HG03460 (cell line): ENCODE data around the gene MBOAT2.
A peak's percentile ranks its signal among the peaks of the same experiment; 100 is the strongest.
"Not testable (repeated sequence)": the region's sequence is repeated elsewhere in the genome, so short reads cannot be mapped to it uniquely, and the experiment has no call there.

Experiments used
- ATAC-seq: cut with Tn5 transposase; IDR thresholded peaks from one replicate; pipeline ENCODE4 v1.9.1; 2021; ENCODE audit not compliant: unreplicated experiment

MBOAT2 gene, protein sequence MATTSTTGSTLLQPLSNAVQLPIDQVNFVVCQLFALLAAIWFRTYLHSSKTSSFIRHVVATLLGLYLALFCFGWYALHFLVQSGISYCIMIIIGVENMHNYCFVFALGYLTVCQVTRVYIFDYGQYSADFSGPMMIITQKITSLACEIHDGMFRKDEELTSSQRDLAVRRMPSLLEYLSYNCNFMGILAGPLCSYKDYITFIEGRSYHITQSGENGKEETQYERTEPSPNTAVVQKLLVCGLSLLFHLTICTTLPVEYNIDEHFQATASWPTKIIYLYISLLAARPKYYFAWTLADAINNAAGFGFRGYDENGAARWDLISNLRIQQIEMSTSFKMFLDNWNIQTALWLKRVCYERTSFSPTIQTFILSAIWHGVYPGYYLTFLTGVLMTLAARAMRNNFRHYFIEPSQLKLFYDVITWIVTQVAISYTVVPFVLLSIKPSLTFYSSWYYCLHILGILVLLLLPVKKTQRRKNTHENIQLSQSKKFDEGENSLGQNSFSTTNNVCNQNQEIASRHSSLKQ

DNA sequence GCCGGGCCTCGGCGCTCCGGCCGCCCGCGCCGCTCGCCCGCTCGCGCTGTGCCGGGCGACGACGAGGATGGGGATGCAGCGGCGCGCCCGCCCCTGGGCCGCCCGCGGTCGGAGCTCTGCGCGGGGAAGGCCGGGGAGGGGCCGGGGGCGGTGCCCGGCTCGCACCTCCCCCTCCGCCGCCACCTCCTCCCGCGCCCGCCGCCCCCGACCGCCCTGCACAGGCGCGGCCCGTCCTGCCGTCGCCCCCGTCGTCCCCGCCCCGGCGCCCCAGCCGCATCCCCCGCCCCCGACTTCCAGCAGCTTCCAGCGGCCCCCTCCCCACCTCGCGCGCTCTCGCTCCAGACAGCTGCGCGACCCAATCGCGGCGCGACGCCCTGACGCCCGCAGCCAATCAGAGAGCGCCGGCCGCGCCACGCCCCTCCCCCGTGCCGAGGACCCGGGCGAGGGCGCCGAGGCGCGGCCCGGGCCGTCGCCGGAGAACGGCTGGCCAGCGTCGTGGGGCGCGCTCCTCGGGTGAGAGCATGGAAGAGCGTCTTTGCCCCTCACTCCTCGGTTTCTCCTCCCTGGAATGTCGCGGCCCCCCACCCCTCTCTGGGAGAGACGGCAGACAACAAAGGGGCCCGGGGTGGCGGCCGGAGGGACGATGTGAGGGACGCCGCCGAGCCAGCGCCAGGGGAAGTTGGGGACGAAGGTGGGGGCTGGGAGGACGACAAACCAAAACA, at the start of gene MBOAT2:
Gene MBOAT2 (minus strand): TSS at position 69 of the 722 bp plus-strand sequence. CDS start 70 bp downstream, outside the sequence.
- ATAC-seq: peak; percentile 88

DNA sequence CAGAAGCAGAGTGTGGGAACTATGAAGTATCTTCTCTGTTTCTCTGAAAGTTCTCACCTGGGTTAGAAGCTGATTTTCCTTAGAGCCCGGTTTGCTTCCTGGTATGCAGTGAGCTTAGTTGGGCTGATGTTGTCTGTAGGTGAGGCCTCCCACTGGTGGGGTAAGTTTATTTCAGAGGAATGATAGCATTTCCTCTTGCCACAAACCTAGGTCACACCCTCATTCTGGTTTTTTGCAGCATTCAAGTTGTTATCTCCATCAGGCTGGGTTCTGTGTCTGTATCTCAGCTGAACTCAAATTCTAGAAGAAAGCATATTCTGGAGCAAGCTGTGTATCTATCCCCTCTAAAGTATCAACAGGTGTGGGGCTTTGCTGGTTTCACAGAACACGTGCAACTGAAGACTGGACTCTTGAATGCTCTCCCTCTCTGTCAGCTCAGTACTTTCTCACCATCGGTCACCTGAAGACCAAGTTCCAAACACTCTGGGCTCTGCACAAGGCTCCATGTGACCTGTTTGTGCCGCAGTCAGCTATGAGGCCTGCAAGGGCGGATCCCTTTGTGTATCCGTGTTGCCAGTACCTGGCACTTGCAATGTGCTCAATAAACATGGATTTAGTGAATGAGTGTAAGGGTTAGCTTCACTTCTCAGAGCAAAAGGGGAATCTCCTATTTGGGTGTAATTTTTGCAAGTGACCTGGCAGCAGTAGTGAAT, 49.5 kb upstream of the MBOAT2 start:
- no peak for ATAC-seq

DNA sequence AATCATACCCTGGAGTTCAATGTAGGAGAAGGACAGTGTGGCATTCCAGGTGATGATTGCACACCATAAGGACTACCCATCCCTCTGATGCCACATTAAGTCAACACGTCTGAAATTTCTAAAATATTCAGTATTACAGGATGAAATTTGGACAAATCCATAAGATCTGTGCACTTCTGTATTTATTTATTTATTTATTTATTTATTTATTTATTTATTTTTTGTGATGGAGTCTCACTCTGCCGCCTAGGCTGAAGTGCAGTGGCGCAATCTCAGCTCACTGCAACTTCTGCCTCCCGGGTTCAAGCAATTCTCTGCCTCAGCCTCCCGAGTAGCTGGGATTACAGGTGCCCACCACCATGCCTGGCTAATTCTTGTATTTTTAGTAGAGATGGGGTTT, 48.0 kb upstream of the MBOAT2 start:
- ATAC-seq: not testable (repeated sequence)

DNA sequence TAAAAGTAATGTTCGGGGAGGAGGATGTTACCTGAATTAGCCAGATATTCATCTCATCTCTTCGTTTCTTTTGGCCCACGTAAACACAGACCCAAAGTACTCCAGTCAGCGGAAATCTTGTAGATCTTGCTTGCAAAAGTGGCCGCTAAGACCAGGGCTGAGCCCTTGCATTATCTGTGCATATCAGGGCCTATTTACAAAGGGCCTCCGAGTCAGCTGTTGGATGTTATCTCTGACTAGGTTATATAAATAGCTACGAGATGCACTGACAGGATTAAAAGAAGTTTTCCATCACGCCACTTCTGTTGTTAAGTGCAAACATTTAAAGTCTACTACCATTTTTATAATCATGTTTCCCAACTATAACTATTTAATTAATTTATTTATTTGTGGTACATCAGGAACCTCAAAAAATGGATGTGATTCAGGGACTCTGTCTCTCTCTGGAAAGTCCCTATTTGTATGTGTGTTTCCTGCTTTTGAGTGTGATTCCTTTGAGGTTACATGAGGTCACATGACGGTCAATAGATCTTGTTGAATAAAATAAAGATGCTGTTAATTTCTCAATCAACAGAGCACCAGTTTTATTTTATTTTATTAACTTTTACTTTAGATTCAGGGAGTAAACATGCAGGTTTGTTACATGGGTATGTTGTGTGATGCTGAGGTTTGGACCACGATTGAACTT, 46.8 kb upstream of the MBOAT2 start:
- ATAC-seq: no peak

DNA sequence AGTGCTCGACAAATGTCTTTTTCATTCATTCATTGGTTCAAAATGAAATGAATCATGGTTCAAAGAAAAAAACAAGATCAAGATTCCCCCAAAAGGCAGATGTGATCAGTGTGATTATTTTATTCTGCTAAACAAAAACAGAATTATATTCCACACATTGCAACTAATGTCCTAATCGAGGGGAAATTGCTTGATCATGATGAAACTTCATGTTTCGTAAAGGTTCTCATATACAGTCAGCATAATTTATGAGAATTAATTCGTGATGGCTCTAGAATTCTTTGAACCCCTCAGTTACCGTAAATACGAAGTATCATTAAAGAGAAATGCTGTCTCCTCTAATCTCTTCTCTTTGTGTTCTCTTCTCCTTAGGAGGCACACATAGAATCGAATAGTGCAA, 42.1 kb upstream of the MBOAT2 start:
- ATAC-seq: no peak

DNA sequence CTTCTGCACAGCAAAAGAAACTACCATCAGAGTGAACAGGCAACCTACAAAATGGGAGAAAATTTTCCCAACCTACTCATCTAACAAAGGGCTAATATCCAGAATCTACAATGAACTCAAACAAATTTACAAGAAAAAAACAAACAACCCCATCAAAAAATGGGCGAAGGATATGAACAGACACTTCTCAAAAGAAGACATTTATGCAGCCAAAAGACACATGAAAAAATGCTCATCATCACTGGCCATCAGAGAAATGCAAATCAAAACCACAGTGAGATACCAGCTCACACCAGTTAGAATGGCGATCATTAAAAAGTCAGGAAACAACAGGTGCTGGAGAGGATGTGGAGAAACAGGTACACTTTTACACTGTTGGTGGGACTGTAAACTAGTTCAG, 40.0 kb upstream of the MBOAT2 start:
- not testable (repeated sequence) for ATAC-seq

DNA sequence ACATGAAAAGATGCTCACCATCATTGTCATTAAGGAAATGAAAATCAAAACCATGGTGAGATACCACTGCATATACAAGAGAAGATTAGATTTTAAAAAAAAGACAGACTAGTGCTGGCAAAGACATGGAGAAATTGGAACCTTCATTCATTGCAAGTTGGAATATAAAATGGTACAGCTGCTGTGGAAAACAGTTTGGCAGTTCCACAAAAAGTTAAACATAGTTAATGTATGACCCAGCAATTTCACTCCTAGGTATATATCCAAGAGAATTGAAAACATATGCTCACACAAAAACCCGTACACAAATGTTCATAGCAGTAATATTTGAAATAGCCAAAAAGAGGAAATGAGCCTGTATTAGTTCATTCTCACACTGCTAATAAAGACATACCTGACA, 33.7 kb upstream of the MBOAT2 start:
- ATAC-seq: no peak

DNA sequence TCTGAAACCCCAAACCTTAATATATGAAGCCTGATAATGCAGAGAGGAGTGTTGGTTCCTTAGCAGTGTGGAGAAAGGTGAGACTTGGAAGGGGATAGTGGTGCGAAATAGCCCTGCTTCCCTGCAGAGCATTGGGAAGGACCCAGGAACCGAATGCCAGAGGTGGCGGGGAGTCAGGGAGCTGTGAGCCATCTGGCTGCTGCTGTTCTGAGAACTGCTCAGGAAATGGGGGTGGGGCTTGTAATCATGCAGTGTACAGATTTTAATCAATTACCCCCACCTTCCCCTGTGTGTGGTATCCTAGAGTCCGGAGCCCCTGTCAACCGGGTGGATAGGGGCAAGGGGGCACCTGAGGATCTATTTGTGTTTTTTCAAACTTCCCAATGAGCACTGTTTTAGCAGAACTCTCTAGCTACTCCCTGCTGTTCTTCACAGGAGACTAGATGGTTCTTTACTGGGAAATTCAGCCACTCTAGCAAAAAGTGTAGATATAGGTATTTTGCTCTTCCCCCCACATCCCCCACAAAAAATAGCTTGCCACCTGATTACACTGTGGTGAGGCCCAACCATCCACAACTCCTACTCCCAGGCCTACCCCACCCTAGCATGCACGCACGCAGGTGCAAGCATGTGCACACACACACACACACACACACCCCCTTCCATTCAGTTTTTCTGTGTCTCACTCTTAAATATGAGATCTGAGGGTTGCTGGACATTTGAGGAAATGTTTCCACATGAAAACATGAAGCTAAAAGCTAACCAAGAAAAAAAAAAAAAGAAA, 30.1 kb upstream of the MBOAT2 start:
- no peak for ATAC-seq

DNA sequence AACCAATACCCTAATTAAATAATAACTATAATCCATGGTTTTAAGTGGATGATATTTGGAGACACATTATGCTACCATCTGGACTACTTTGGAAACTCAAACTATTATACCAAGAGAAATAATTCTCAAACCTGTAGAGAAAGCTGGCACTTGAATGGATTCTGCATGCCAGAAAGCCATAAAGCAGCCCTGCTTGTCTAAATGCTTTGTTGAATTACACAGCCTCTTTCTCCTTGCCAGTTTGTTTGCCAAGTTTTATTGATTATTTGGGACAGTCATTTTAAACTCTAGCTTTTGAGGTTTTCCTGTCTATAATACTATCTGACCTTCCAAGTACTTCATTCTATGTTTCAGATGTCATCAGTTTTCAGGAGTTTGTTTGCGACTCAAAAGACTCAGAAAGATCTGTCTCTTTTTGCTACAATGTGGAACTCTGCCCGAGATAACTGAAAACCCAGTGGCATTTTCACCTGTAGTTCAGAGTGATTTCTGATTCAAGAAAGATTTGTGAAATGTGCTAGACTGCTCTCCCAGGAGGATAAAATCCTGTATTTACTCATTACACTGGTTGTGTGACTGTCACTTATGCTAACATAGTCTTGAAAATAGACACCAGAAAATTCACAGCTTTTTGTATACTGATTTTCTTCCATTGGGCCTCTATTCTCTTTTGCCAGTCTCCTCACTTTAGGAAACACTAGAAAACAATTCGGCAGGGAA, 29.2 kb upstream of the MBOAT2 start:
- ATAC-seq: no peak

DNA sequence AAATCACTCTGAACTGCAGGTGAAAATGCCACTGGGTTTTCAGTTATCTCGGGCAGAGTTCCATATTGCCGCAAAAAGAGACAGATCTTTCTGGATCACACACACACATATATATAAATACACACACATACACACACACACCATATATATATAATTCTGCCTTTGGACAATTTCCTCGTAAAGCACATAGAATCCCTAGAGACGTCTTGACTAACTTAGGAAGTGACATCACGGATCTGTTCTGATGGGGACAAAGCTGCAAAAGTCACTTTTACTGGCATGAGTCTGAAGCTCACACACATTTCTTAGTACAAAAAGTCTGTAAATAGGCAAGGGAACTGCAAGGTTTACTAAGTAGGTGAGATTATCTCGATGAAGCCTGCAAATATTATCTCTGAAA, 28.6 kb upstream of the MBOAT2 start:
- no peak for ATAC-seq

DNA sequence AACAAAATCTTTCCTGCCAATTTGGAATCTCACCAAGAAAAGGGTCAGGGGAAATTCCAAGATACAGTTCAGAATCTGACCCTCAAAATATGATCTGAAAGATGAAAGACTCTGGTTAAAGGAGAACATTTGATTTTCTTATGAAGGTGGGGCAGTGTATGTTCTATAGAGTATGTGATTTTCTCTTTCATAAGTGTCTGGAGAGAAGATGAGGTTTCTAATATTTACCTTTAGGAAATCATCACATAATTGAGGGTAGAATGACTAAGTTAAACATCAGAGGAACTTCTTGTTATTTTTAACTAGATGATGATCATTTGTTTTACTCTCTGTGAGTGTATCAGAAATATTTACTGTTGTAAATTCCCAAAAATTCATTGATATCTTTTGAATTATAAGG, 27.8 kb upstream of the MBOAT2 start:
- ATAC-seq: no peak

DNA sequence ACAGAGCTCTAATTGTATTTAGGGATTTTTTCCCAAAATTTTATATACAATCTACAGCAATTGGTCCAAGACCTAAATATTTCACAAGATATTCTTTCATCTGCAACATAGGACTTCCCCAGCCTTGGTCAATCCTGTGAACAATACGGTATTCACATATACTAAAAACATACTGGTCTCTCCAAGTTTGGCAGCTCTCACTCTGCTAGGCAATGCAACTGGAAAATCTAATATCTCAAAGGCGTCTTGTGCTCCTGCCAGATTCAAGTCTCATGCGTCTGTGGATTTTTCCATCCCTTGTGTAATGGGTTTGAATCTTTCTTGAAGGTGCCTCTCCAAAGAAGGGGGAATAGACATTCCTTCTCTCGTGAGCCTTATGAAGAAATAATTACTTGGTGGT, 27.4 kb upstream of the MBOAT2 start:
- ATAC-seq: no peak

DNA sequence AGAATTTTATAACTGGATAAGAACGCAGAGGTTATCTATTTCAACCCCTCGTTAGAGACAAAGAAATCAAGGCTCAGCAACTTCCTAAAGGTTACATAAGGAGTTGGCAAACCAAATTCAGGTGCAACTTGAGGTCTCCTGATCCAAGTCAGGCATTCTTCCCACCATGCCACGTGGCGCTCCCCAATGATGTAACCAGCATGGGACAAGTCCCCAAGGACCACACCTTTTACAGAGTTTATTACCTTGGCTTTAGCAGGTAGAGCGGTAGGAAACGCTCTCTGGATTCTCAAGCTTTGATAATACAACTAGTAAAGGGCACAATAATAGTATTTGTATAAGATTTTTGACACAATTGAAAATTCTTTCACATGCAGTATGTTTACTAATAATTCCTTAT, 26.7 kb upstream of the MBOAT2 start:
- no peak for ATAC-seq

DNA sequence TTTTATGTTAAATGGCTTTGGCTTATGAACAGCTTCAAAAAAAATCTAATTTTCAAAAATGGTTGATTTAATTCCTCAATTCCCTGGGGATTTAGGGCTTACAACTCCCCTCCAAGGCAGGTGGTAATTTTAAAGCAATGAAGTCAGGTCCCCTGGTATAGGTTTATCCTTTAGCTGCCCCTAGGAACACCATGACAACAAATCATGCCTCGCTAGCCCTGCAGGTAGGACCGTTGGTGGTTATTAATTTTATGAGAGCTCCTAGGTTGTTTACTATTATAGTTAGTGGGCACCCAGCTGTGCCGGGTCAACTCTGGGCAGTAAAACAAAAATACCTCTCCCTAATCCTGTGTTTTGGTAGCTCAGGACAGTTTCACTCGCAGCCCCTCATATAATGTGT, 26.2 kb upstream of the MBOAT2 start:
- ATAC-seq: no peak

DNA sequence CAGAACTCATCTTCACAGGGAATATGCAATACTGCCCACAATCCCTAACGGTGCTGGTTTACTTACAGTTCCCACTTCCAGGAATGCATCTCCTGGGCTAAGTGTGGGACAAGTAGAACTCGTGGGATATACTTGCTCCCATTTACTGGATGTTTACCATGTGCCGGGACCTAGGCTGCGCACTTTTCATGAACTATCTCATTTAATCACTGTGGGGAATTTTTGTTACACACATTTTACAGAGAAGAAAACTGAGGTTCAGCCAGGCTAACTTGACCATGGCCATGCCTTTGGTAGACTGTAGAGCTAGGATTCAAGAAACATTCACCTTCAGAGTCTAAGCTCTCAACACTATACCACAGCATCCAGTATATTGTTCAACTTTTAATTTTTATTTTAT, 24.4 kb upstream of the MBOAT2 start:
- ATAC-seq: no peak

DNA sequence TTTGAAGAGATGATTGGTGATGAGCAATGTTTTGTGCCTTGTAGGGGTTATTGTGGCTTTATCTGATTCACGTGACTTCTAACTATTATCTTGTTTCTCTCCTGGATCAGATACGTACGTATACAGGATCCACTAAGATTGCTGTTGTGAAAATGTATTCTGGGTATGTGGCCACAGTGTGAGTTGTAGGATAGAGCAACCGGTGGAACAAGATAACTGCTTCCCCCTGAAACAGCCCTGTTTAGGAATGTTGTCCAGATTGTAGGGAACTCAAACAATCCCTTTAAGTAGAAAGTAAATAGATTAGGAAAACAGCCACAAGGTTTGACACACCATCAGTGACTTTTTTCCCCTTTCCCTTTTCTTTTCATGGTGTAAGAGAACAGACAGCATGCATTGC, 22.3 kb upstream of the MBOAT2 start:
- ATAC-seq: no peak

DNA sequence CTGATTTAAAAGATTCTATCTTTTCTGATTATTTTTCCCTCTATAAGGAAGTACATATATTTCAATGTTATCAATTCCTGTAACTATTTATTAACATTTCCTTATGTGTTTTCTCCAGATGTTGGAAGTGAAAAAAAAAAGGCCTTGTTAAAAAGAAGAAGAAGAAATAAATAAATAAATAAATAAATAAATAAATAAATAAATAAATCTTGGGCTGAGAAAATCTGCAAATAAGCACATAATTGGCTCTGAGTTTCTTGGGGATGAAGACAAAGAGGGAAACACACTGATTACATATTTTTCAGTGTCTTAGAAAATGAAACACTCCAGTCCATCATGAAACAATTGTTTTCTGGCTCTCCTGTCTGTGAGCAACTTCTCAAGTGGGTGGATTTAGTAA, 21.1 kb upstream of the MBOAT2 start:
- no peak for ATAC-seq

DNA sequence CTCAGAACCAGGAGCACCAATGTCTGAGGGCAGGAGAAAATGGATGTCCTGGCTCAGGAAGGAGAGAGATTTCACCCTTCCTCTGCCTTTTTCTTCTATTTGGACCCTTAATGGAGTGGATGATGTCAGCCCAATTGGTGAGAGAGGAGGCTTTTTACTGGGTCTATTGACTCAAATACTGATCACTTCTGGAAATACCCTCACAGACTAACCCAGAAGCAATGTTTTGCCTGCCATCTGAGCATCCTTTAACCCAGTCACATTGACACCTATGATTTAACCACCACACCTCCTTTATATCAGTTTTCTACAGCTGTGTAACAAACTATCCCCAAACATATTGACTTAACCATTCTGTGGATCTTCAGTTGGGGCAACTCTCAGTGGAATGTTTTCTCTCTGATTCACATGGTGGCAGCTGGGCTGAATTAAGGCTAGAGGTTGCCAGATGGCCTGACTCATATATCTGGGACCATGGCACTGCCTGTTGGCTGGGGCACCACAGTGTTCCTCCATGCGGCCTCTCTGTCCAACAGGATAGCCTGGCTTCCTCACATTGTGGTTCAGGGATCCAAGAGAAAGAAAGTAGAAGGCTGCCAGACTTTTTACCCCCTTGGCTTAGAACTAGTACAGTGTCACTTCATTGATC, 18.2 kb upstream of the MBOAT2 start:
- ATAC-seq: no peak

DNA sequence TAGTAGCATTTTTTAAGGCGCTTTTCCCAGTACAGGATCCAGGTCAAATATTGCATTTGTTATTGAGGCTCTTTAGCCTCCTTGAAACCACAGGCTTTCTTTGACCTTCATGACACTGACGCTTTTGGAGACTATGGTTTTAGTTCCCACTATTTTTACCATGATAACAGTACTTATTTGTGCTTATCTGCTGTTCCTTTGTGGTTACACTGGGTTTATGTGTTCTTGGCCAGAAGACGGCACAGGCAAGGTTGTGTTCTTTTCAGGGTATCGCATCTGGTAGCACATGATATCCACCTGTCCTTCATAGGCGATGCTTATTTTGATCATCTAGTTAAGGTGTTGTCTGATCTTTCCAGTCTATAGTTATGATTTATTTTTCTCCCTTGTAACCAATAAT, 16.8 kb upstream of the MBOAT2 start:
- ATAC-seq: no peak
